ENCODE results near the gene MTOR. TPM values are rescaled to one million over a fixed set of nuclear protein-coding genes. Genes with fewer than 3 reads are reported as not detected.

Gene MTOR
- total RNA-seq, 1 donor from 2014 or later, result 26.9 TPM

GRCh38 chr1:11238311-11238710 is 24.0 kb downstream of the MTOR start:
- intact Hi-C loops (cut with DNase I), result no loop called here
- DNase-seq (no peak), ATAC-seq (ENCODE audit: poor library complexity) (no peak)

- intact Hi-C loops (cut with DNase I), result no loop called here
- peak; percentile 22 for ATAC-seq (ENCODE audit: poor library complexity)
- no peak for DNase-seq
Measured at GRCh38 chr1:11237356-11237755, 25.0 kb downstream of the MTOR start.

GRCh38 chr1:11233208-11233607 is 29.1 kb downstream of the MTOR start:
- intact Hi-C loops (cut with DNase I), result no loop called here
- DNase-seq (no peak), ATAC-seq (ENCODE audit: poor library complexity) (no peak)

- DNase-seq, result no peak
- no peak for ATAC-seq (ENCODE audit: poor library complexity)
- intact Hi-C loops (cut with DNase I), result no loop called here
Measured at GRCh38 chr1:11229203-11229602, 33.1 kb downstream of the MTOR start.

GRCh38 chr1:11227106-11228077 is 35.0 kb downstream of the MTOR start:
- no peak for ATAC-seq (ENCODE audit: poor library complexity)
- intact Hi-C loops (cut with DNase I), result no loop called here
- no peak for DNase-seq

GRCh38 chr1:11216074-11216473 is 46.3 kb downstream of the MTOR start:
- intact Hi-C loops (cut with DNase I), result loop anchor here (10.0 kb wide), 1 partner anchor 141 kb away; no protein-coding TSS in a partner anchor
- DNase-seq (no peak), ATAC-seq (ENCODE audit: poor library complexity) (no peak)

- DNase-seq, result no peak
- no peak for ATAC-seq (ENCODE audit: poor library complexity)
- intact Hi-C loops (cut with DNase I), result loop anchor here (10.0 kb wide), 1 partner anchor 141 kb away; no protein-coding TSS in a partner anchor
Measured at GRCh38 chr1:11215381-11216005, 46.9 kb downstream of the MTOR start.

- ATAC-seq (ENCODE audit: poor library complexity) (no peak), DNase-seq (no peak)
- intact Hi-C loops (cut with DNase I), result loop anchor here (10.0 kb wide), 1 partner anchor 140 kb away; no protein-coding TSS in a partner anchor
Measured at GRCh38 chr1:11214698-11215380, 47.5 kb downstream of the MTOR start.

GRCh38 chr1:11211925-11212587 is 50.3 kb downstream of the MTOR start:
- intact Hi-C loops (cut with DNase I), result loop anchor here (10.0 kb wide), 1 partner anchor 137 kb away; no protein-coding TSS in a partner anchor
- DNase-seq (no peak), ATAC-seq (ENCODE audit: poor library complexity) (no peak)

GRCh38 chr1:11211461-11211860 is 50.9 kb downstream of the MTOR start:
- intact Hi-C loops (cut with DNase I), result loop anchor here (10.0 kb wide), 1 partner anchor 137 kb away; no protein-coding TSS in a partner anchor

GRCh38 chr1:11207898-11208611 is 54.3 kb downstream of the MTOR start:
- peak; percentile 57 for DNase-seq
- ATAC-seq (ENCODE audit: poor library complexity), result peak; percentile 61
- intact Hi-C loops (cut with DNase I), result no loop called here

More at GRCh38 chr1:11211461-11211860, 50.9 kb downstream of the MTOR start:
- no peak for ATAC-seq (ENCODE audit: poor library complexity)
- no peak for DNase-seq

GRCh38 chr1:11204396-11205190 is 57.8 kb downstream of the MTOR start:
- DNase-seq, result no peak
- intact Hi-C loops (cut with DNase I), result no loop called here
- ATAC-seq (ENCODE audit: poor library complexity), result no peak

- intact Hi-C loops (cut with DNase I), result no loop called here
- no peak for DNase-seq
- ATAC-seq (ENCODE audit: poor library complexity), result no peak
Measured at GRCh38 chr1:11198851-11199594, 63.3 kb downstream of the MTOR start.

- intact Hi-C loops (cut with DNase I), result no loop called here
- ATAC-seq (ENCODE audit: poor library complexity) (no peak), DNase-seq (no peak)
Measured at GRCh38 chr1:11198257-11198656, 64.1 kb downstream of the MTOR start.

- intact Hi-C loops (cut with DNase I), result no loop called here
- DNase-seq (no peak), ATAC-seq (ENCODE audit: poor library complexity) (no peak)
Measured at GRCh38 chr1:11197359-11197758, 65.0 kb downstream of the MTOR start.

GRCh38 chr1:11196945-11197344 is 65.4 kb downstream of the MTOR start:
- intact Hi-C loops (cut with DNase I), result no loop called here

More at GRCh38 chr1:11196945-11197344, 65.4 kb downstream of the MTOR start:
- DNase-seq (no peak), ATAC-seq (ENCODE audit: poor library complexity) (no peak)

Data from Right ventricle myocardium superior (tissue), 1 donor.